IPS-18c (cell line): Measurements from ENCODE around the gene ADGRG7.

Experiments
- H3K4me3 ChIP-seq: 2 replicates; pipeline ENCODE4 v1.7.0; 2013; ENCODE audit warnings: low read depth, mild to moderate bottlenecking, low read length, moderate library complexity; ENCODE audit not compliant: insufficient read depth
- H3K9me3 ChIP-seq: one replicate; pipeline ENCODE4 v1.6.1; 2013; ENCODE audit warnings: mild to moderate bottlenecking, low read length, moderate library complexity; ENCODE audit not compliant: control insufficient read depth, insufficient read depth

The ADGRG7 gene

DNA sequence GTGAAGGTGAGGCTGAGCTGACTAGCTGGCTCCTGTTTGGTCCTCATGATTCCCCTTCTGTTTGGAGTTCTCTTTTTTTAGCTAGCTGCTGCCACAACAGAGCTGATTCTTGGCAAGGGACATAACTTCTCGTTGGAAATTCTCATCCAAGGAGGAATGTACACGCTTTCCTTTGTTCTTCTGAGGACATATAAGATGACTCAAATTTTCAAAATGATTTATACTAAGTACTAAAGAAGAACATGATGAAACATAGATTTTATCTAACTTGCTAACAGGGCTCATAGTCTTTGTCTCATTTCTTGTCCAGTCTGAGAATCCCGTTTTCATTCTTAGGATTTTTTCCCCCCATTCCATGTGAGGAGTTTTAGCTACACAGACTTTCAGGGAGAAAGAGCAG, 97.0 kb downstream of the ADGRG7 start:
- H3K4me3 ChIP-seq = no peak overlapping the region
- H3K9me3 ChIP-seq = peaks cover 4% of the 10 kb centered on the region

DNA sequence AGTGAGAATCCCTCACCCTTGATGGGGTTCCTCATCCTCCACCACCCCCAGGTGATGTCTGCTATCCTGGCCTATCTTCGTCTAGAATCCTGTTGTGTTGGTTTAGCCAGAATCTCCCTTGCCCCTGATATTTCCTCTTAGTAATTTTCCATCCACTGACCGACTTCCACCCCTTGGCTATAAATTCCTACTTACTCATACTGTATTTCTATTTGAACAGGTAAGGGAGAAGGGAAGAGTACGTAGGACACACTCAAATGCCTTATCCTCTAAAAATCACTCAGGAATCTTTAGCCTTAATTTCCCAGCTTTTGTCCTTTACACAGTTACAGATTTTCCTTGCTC, 99.2 kb downstream of the ADGRG7 start:
- peak overlapping the region; percentile 40; the same call in 1 of the 2 replicates for H3K4me3 ChIP-seq
- peaks cover 4% of the 10 kb centered on the region for H3K9me3 ChIP-seq

DNA sequence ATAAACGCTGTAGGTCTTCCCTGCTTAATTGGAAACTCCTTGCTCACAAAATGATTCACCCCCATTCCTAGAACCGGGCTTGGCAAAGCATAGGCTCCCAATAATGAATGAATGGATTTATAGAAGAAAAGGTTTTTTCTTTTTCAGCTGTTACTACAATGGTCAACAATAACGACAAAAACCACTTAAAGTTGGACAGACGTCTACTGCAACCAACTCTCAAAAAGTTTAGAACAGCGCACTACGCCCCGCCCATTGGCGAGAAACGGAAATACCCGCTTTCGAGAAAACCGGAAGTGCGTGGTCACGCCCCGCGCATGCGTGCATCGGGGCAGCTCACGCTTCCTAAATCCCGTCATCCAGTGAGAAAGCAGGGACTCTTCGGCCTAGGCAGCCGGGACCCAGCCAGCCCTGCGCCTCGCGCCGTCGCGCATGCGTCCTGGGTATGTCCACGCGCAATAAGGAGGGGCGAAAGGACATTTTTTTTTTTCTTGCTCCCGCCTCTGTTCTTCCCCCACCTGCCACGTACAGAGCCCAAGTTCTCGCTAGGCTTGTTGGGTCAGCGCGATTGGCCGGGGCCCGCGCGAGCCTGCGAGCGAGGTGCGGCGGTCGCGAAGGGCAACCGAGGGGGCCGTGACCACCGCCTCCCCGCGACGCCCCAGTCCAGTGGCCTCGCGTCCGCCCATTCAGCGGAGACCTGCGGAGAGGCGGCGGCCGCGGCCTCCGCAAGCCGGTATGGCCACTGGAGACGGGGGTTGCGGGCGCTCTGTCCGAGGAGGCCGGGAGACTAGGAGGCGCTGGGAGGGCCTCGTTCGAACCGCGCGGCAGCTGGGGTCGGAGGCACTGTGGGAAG, 99.8 kb downstream of the ADGRG7 start, which contains the start of gene TFG:
TFG (plus strand) TSS at position 506 of the 853 bp plus-strand sequence. CDS start 4,192 bp downstream, outside the sequence.
- Histone ChIP-seq H3K4me3 (peak within 1 kb of the TSS; percentile 86), H3K9me3 (peaks cover 2% of the 10 kb centered on the region)

DNA sequence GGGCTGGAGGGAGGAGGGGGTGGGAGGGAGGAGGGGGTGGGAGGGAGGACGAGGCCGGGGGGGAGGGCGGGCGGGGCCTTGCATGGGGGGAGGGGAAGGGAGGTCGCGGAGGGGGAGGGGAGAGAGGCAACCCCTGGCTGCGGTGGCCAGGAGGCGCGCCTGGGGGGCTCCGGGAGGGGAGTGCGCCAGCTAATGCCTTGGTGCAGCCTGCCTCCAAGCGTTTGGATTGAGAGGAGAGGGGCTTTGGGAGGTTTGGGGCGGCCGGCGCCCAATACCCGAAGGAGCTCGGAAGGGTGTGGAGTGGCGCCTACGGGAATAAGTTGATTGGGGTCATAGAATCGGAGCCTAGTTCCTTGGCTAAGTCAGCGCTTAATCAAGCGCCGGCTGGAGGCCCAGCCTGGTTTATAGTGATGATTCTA, 100.5 kb downstream of the ADGRG7 start:
- peak overlapping the region; percentile 86 for H3K4me3 ChIP-seq
- peaks cover 2% of the 10 kb centered on the region for H3K9me3 ChIP-seq

DNA sequence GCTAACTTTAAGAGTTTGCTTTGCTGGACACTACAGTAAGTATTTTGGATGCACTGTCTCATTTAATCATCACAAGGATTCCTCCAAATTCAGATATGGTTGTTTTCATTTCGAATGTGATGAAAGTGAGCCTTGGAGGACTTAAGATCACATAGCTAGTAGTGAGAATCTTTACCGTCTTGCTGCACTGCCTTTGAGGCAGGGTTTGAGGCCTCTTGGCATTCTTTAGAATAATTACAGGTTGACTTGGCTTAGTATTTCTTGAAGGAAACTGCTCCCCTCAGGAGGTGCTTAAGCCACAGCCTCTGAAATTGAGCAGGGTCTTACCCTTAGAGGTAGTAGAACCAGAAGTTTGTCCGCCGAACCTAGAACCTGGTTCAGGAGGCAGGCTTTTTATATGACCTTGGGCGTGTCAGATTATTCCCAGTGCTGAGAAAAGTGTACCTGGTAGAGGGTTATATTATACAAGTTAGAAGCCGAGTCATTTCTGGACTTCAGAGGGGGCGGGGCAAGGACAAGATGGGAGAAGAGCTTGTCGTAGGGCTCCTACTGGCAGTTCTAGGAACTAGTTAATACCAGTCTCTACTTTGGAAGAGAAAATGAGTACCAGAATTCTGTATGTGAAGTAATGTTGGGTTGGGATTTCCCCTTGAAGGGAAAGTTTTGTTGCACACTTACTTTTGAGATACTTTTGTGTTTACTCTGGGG, 101.0 kb downstream of the ADGRG7 start:
- H3K4me3 ChIP-seq = peak overlapping the region; percentile 84

DNA sequence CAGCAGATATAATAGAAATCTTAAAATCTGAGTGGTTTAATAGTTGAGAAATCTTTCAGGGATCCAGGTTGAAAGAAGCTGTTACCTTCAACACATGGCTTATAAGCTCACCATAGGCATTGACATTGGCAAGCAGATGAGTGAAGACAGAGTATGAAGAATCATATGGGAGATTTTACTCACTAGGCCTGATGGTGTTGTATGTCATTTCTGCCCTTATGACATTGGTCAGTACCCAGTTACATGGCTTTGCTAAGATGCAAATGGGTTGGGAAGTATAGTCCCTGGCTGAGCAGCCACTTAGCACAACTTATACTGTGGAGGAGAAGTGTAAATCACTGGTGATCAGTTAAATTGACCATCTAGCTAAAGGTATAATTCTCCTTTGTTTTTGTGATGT, 105.8 kb downstream of the ADGRG7 start:
- Histone ChIP-seq H3K9me3 (no peaks in the 10 kb centered on the region), H3K4me3 (no peak overlapping the region)

More for the DNA sequence above, 101.0 kb downstream of the ADGRG7 start:
- H3K9me3 ChIP-seq = peaks cover 2% of the 10 kb centered on the region

DNA sequence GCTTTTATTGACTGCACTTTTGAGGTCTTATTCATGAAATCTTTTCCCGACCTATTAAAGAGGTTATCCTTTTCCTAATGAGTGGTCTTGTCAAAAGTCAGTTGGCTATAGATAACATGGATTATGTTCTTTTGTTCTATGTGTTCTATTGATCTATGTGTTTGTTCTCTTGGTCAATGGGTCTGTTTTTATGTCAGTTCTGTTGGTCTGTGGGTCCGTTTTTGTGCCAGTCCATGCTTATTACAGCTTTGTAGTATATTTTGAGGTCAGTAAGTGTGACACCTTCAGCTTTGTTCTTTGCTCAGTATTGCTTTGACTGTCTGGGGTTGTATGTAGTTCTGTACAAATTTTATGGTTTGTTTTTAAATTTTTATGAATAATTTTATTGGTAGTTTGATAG, 107.7 kb downstream of the ADGRG7 start:
- Histone ChIP-seq H3K4me3 (no peak overlapping the region), H3K9me3 (peaks cover 4% of the 10 kb centered on the region)

DNA sequence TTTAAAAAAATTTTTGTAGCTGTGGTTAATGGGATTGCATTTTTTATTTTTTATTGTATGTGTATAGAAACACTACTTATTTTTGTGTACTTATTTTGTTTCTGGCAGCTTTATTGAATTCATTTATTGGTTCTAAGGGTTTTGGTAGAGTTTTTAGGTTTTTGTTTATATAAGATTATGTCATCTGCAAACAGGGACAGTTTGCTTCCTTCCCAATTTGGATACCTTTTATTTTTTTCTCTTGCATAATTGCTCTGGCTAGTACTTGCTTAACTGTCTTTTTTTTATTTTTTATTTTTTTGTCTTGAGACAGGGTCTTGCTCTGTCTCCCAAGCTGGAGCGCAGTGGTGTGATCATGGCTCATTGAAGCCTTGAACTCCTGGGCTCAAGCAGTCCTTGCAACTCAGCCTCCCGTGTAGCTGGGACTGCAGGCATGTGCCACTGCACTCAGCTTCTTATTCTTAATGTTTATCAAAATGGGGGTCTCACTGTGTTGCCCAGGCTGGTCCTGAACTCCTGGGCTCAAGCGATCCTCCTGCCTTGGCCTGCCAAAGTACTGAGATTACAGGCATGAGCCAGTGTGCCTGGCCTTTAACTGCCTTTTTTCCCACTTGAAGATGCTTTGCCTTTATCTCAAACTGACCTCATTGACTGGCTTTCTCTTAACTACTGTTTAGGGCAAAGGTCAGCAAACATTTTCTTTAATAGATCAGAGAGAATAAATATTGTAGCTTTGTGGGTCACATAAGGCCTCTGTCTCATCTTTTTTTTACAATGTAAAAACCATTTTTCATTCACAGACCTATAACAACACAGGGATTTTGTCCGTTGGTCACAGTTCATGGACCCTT, 108.5 kb downstream of the ADGRG7 start:
- H3K4me3 ChIP-seq = no peak overlapping the region

DNA sequence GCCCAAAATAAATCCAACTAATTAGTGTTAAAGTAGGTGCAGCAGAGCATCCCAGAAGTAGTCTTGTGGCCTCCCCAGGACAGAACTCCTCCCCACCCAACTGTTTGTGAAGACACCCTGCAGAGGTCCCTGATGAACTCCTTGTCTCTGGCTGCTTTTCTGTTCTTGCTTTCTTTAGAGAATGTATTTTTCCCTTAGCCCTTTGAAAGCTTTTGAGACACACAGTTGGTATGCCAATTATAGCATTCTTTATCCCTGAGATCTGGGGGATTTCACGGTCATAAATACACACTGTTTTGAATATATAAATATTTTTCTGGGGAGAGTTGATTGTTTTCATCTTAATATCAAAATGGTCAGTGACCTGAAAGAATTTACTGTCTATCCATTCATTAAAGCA, 109.7 kb downstream of the ADGRG7 start:
- no peak overlapping the region for H3K4me3 ChIP-seq
- peaks cover 4% of the 10 kb centered on the region for H3K9me3 ChIP-seq

More for the DNA sequence above, 108.5 kb downstream of the ADGRG7 start:
- peaks cover 4% of the 10 kb centered on the region for H3K9me3 ChIP-seq

DNA sequence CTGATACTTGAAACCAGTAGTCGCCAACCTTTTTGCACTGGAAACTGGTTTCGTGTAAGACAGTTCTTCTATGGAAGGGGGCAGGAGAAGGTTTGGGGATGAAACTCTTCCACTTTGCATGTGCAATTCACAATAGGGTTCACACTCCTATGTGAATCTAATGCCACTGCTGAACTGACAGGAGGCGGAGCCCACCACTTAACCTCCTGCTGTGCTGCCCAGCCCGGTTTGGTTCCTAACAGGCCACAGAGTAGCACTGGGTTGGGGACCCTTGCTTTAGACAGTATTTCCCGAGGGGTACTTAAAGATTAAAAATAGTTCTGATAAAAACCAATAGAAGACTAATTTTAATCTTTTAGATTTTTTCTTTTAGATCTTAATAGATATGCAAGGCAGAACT, 111.0 kb downstream of the ADGRG7 start:
- H3K4me3 ChIP-seq = no peak overlapping the region
- peaks cover 4% of the 10 kb centered on the region for H3K9me3 ChIP-seq

DNA sequence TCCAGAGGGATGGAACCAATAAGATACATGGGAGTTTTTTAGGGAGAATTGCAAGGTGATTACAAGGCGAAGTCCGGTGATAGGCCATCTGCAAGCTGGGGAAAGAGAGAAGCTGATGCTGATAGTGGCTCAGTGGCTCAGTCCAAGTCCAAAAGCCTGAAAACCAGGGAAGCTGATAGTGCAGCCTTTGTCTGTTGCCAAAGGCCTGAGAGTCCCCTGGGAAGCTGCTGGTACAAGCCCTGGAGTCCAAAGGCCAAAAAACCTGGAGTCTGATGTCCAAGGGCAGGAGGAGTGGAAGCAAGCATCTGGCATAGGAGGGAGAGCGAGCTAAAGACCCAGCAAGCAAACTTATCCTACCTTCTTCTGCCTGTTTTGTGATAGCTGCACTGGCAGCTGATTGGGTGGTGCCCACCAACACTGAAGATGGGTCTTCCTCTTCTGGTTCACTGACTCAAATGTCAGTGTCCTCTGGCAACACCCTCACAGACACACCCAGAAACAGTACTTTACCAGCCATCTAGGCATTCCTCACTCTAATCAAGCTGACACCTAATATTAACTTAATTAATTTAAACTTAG, 116.6 kb downstream of the ADGRG7 start:
- no peak overlapping the region; the same call in 1 of the 2 replicates for H3K4me3 ChIP-seq
- peaks cover 4% of the 10 kb centered on the region for H3K9me3 ChIP-seq

DNA sequence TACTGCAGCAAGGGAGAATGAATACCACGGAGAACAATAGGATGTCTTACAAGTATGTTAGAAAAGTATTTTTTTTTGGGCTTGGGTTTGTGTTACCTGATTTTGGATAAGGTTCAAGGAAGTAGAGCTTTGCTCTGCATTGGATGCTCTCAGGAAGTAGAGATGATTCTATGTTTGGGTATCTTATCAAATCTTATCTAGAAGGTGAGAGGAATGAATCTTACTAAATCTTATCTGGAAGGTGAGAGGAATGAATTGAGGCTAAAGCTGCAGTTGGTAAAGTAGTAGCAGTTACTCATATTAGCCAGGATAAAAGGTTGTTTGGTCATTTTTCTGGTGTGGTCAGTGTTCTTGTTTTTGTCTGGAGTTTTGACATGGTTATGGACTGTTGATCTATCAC, 117.3 kb downstream of the ADGRG7 start:
- no peaks in the 10 kb centered on the region for H3K9me3 ChIP-seq
- H3K4me3 ChIP-seq = no peak overlapping the region

DNA sequence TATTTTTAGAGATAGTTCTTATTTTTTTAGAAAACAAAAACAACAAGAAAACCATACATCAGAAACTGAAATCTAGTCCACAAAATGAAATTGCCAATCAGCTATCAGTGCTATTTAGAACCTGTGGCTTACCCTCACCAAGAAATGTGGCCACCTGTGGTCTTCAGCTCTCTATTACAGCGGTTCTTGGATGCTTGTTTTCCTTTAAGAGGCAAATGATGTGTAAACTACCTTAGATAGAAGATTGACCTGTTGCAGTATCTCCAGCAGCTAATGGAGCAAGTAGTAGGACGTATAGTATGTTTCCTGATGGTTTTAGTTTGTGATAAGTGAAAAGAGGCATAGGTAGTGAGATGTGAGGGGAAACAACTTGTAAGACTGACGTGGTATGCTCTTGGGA, 121.1 kb downstream of the ADGRG7 start:
- H3K4me3 ChIP-seq = no peak overlapping the region
- no peaks in the 10 kb centered on the region for H3K9me3 ChIP-seq

DNA sequence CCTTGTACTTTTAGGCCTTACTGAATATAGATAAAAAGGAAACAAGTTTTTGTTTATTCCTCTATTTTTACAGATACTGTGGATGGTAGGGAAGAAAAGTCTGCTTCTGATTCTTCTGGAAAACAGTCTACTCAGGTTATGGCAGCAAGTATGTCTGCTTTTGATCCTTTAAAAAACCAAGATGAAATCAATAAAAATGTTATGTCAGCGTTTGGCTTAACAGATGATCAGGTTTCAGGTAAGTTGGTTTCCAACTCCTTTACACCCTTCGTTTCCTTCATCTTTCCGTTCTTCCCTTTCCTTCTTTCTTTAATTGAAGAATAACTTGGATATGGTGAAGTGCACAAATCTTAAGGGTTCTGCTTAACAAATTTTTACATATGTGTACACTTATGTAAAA, 123.0 kb downstream of the ADGRG7 start:
- Histone ChIP-seq H3K4me3 (no peak overlapping the region), H3K9me3 (no peaks in the 10 kb centered on the region)

DNA sequence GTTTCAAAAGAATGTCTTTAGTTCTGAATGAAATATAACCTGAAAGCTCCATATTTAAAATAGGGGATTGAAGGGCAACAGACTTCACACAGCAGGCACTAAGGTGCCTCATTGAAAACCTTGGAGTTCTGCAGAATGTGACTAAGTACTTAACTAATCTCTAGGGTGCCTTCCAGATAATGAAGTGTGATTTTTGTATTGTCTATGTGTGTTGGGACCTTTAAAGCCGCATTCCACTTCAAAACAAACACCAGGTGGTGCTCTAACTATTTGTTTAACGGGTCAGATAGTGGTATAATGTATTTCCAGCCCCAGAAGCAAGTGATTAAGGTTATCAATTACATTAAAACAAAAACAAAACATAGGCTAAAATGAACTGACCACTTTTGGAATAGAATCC, 127.9 kb downstream of the ADGRG7 start:
- no peak overlapping the region for H3K4me3 ChIP-seq
- no peaks in the 10 kb centered on the region for H3K9me3 ChIP-seq

DNA sequence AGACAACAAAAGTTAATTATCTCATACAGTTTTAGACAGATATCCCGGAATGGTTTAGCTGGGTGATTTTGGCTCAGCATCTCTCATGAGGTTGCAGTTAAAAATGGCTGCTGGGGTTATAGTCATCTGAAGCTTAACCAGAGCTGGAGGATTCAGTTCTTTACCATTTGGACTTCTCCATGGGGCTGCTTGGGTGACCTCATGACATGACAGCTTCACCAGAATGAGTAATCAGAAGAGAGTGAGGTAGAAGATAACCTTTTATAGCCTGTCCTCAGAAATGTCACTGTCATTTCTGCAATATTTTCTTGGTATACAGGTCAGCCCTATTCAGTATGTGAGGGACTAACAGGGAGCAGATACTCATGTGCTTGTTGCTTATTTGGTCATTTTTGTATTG, 130.8 kb downstream of the ADGRG7 start:
- no peak overlapping the region for H3K4me3 ChIP-seq
- H3K9me3 ChIP-seq = no peaks in the 10 kb centered on the region

DNA sequence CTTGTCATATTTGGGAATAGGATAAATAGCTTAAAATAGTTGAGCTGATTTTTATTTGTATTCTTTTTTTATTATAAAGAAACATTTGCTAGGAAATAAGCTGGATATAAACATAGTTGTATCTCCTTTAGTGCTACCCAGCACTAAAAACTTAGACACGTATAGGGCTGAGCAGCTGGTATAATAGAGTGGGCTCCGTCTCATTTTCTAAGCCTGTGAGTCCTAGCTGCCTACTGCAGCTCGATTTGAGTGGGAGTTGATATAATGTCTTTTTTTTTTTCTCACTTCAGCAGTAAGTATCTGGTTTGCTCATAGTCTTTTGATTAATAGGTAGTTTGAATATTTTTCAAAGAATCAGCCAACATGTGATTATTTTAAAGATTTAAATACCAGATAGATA, 134.1 kb downstream of the ADGRG7 start:
- Histone ChIP-seq H3K4me3 (no peak overlapping the region), H3K9me3 (no peaks in the 10 kb centered on the region)
